CD14-positive monocyte (primary cell): ENCODE data around the gene PPP1R1C. TPM values are rescaled to one million over a fixed set of nuclear protein-coding genes. Genes with fewer than 3 reads are reported as not detected.

Experiments
- DNase-seq, 3 donors: peaks; one replicate each; pipeline ENCODE4 v3.0.0-alpha.2; 2011 to 2022
- H2AFZ ChIP-seq: 2 replicates; pipeline ENCODE4 v1.6.0; 2012; ENCODE audit warnings: mild to moderate bottlenecking, low read depth, low read length, inconsistent platforms; ENCODE audit not compliant: insufficient read depth, poor library complexity, severe bottlenecking
- H3K27ac ChIP-seq, 2 donors: 1 replicate in 1 of 2; 2 replicates in 1 of 2; pipeline ENCODE4 v1.5.1; 2012 to 2013; ENCODE audit warnings: low read length in 2 of 2, control low read depth in 1 of 2, inconsistent platforms in 1 of 2, low read depth in 1 of 2, mild to moderate bottlenecking in 1 of 2
- H3K27me3 ChIP-seq, 2 donors: one replicate each; pipeline versions ENCODE4 v1.6.0 to v1.6.1; 2011 to 2013; ENCODE audit warnings: low read length in 2 of 2; ENCODE audit not compliant: control insufficient read depth in 2 of 2, insufficient read depth in 2 of 2
- H3K36me3 ChIP-seq, 2 donors: replicated peaks in 1 of 2; 1 replicate in 1 of 2; 2 replicates in 1 of 2; pipeline versions ENCODE4 v1.5.1 to v1.6.1; 2012 to 2013; ENCODE audit warnings: low read length in 2 of 2, control low read depth in 1 of 2, inconsistent platforms in 1 of 2, mild to moderate bottlenecking in 1 of 2; ENCODE audit not compliant: insufficient read depth in 2 of 2, control insufficient read depth in 1 of 2
- H3K4me1 ChIP-seq, 2 donors: 1 replicate in 1 of 2; 2 replicates in 1 of 2; pipeline versions ENCODE4 v1.5.1 to v1.6.1; 2012 to 2013; ENCODE audit warnings: low read length in 2 of 2, control low read depth in 1 of 2, inconsistent platforms in 1 of 2, mild to moderate bottlenecking in 1 of 2, moderate library complexity in 1 of 2; ENCODE audit not compliant: insufficient read depth in 2 of 2, control insufficient read depth in 1 of 2
- H3K4me2 ChIP-seq: replicated peaks from 2 replicates; pipeline ENCODE3; 2012; ENCODE audit warnings: low read length, moderate library complexity, mild to moderate bottlenecking; ENCODE audit not compliant: poor library complexity, severe bottlenecking; ENCODE audit errors: extremely low read depth
- H3K4me3 ChIP-seq, 3 experiments: fragments of 200-600 bp in 1 of 3; sonication (generic) in 1 of 3; replicated peaks in 1 of 3; 1 replicate in 2 of 3; 2 replicates in 1 of 3; pipeline ENCODE4 v1.5.1; 2011 to 2013; ENCODE audit warnings: low read length in 3 of 3, mild to moderate bottlenecking in 3 of 3, control low read depth in 2 of 3, low read depth in 2 of 3, inconsistent platforms in 1 of 3, moderate library complexity in 1 of 3
- H3K79me2 ChIP-seq: 2 replicates; pipeline ENCODE4 v1.6.0; 2012; ENCODE audit warnings: mild to moderate bottlenecking, control low read depth, inconsistent platforms, low read length, moderate library complexity; ENCODE audit not compliant: insufficient read depth
- H3K9ac ChIP-seq: 2 replicates; pipeline ENCODE4 v1.6.0; 2017; ENCODE audit warnings: low read length, mild to moderate bottlenecking; ENCODE audit not compliant: insufficient read depth, poor library complexity, severe bottlenecking
- H3K9me3 ChIP-seq, 2 donors: replicated peaks in 1 of 2; 1 replicate in 1 of 2; 2 replicates in 1 of 2; pipeline versions ENCODE4 v1.5.1 to v1.6.1; 2012 to 2013; ENCODE audit warnings: low read length in 2 of 2, control low read depth in 1 of 2; ENCODE audit not compliant: control insufficient read depth in 1 of 2, insufficient read depth in 1 of 2
- H4K20me1 ChIP-seq: 2 replicates; pipeline ENCODE4 v1.6.0; 2012; ENCODE audit warnings: mild to moderate bottlenecking, low read length, control low read depth, moderate library complexity; ENCODE audit not compliant: insufficient read depth
- H3K27ac Mint-ChIP-seq, 7 donors: one replicate each; pipeline ENCODE4 v1.8.0; 2020; ENCODE audit warnings: mild to moderate bottlenecking in 7 of 7, mixed read lengths in 7 of 7, moderate library complexity in 6 of 7, inconsistent platforms in 2 of 7
- H3K27me3 Mint-ChIP-seq, 3 donors: one replicate each; pipeline ENCODE4 v1.8.0; 2021 to 2022; ENCODE audit warnings: low read depth in 3 of 3, mild to moderate bottlenecking in 3 of 3, mixed read lengths in 3 of 3, moderate library complexity in 3 of 3, inconsistent platforms in 1 of 3
- H3K36me3 Mint-ChIP-seq, 2 donors: one replicate each; pipeline ENCODE4 v1.8.0; 2020; ENCODE audit warnings: mixed read lengths in 2 of 2, inconsistent platforms in 1 of 2, mild to moderate bottlenecking in 1 of 2
- H3K4me1 Mint-ChIP-seq: one replicate; pipeline ENCODE4 v1.8.0; 2020; ENCODE audit warnings: mild to moderate bottlenecking, mixed read lengths
- H3K4me3 Mint-ChIP-seq, 2 donors: one replicate each; pipeline ENCODE4 v1.8.0; 2020; ENCODE audit warnings: mild to moderate bottlenecking in 2 of 2, mixed read lengths in 2 of 2, moderate library complexity in 1 of 2
- H3K9me3 Mint-ChIP-seq, 7 donors: one replicate each; pipeline ENCODE4 v1.8.0; 2020 to 2022; ENCODE audit warnings: mixed read lengths in 7 of 7, mild to moderate bottlenecking in 6 of 7, moderate library complexity in 6 of 7, inconsistent platforms in 2 of 7
- WGBS: methylation state at CpG from one replicate; pipeline ENCODE4 v1.1.5; 2013; ENCODE audit warnings: missing lambda C conversion rate; ENCODE audit not compliant: insufficient coverage; 5-methylcytosine and 5-hydroxymethylcytosine counted together
- intact Hi-C, 2 donors: fragments of 100-400 bp; cut with micrococcal nuclease; formaldehyde crosslinking; loops; one replicate each; pipeline versions ENCODE4 v1.15.0 to v1.15.1; 2023
- polyA plus RNA-seq, 3 donors: library from polyadenylated mRNA; depleted of rRNA in 1 of 3; unstranded in 2 of 3; stranded (reverse) in 1 of 3; fragments of 300-500 nt in 2 of 3; fragments of >200 nt in 1 of 3; fragmentation: Illumina TruSeq in 2 of 3; gene quantifications; 1 replicate in 2 of 3; 2 replicates in 1 of 3; pipeline ENCODE4 v1.2.3, GENCODE V29; 2012 to 2021
- TF ChIP-seq, protein P1 (sequence below): fragments of 200-600 bp; IDR thresholded peaks from one replicate; pipeline ENCODE4 v1.8.0; 2022; ENCODE audit warnings: antibody characterized with exemption, mild to moderate bottlenecking

PPP1R1C gene
- polyA plus RNA-seq, 3 donors: not detected

DNA sequence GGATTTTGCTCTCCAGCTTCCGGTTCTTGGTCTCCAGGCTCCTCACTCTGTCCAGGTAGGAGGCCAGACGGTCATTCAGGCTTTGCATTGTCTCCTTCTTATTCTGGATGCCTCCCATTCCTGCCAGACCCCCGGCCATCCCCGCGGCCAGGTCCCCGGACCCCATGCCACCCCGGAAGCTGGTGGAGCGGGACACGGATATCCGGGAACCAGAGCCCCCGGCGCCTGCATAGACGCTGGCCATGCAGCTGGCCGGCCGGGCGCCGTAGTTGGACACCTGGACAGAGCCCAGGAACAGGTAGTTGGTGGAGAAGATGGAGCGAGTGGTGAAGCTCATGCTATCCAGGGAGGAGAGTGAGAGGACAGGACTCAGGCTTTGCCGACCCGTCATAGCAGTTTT is 23.5 kb upstream of the PPP1R1C start:
- Histone ChIP-seq H3K79me2 (no peaks in the 10 kb centered on the region), H3K4me2 (no peak overlapping the region), H3K36me3 (no peaks in the 10 kb centered on the region), H4K20me1 (no peaks in the 10 kb centered on the region), H3K9ac (no peak overlapping the region), H3K9me3 (no peaks in the 10 kb centered on the region), H3K4me3 (no peak overlapping the region), H3K4me1 (no peaks in the 10 kb centered on the region), H3K27me3 (no peaks in the 10 kb centered on the region), H3K27ac (no peak overlapping the region), H2AFZ (no peak overlapping the region)
- no peak overlapping the region for H3K27ac Mint-ChIP-seq
- H3K4me3 Mint-ChIP-seq: no peak overlapping the region
- 98% methylated on average over 19 of the region's 20 CpGs for WGBS
- H3K9me3 Mint-ChIP-seq: peaks cover 0 to 3% (median 2%) of the 10 kb centered on the region in 7 donors
- TF ChIP-seq, protein P1, sequence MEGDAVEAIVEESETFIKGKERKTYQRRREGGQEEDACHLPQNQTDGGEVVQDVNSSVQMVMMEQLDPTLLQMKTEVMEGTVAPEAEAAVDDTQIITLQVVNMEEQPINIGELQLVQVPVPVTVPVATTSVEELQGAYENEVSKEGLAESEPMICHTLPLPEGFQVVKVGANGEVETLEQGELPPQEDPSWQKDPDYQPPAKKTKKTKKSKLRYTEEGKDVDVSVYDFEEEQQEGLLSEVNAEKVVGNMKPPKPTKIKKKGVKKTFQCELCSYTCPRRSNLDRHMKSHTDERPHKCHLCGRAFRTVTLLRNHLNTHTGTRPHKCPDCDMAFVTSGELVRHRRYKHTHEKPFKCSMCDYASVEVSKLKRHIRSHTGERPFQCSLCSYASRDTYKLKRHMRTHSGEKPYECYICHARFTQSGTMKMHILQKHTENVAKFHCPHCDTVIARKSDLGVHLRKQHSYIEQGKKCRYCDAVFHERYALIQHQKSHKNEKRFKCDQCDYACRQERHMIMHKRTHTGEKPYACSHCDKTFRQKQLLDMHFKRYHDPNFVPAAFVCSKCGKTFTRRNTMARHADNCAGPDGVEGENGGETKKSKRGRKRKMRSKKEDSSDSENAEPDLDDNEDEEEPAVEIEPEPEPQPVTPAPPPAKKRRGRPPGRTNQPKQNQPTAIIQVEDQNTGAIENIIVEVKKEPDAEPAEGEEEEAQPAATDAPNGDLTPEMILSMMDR: no peak
- DNase-seq: no peak
- peaks cover 0 to 3% (median 2%) of the 10 kb centered on the region in 3 donors for H3K27me3 Mint-ChIP-seq
- intact Hi-C loops: no loop called here
- no peaks in the 10 kb centered on the region for H3K36me3 Mint-ChIP-seq
- no peaks in the 10 kb centered on the region for H3K4me1 Mint-ChIP-seq

DNA sequence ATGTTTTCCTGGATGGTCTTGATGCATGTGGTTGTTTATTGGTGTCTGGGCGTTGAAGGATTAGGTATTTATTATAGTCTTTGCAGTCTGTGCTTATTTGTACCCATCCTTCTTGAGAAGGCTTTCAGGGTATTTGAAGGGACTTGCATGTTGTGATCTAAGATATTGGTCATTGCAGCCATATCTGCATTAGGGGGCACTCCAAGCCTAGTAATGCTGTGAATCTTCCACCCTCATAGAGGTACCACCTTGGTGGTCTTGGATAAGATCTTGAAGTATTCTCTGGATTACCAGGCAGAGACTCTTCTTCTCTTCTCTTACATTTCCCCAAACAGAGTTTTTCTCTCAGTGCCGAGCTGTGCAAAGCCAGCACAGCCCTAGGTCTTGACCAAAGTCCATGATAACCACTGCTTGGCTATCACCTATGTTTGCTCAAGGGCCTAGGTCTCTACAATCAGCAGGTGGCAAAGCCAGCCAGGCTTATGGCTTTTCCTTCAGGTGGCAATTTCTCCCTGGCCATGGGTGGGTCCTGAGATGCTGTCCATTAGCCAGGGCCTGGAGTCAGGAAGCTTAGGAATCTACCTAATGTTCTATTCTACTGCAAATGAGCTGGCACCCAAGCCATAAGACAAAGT is 15.4 kb upstream of the PPP1R1C start:
- Histone ChIP-seq H3K27ac (no peak overlapping the region), H3K4me3 (no peak overlapping the region), H3K4me1 (no peaks in the 10 kb centered on the region), H3K9me3 (no peaks in the 10 kb centered on the region), H4K20me1 (no peaks in the 10 kb centered on the region), H3K4me2 (no peak overlapping the region), H3K27me3 (no peaks in the 10 kb centered on the region), H2AFZ (no peak overlapping the region), H3K9ac (no peak overlapping the region), H3K36me3 (no peaks in the 10 kb centered on the region), H3K79me2 (no peaks in the 10 kb centered on the region)
- Mint-ChIP-seq H3K4me3 (no peak overlapping the region), H3K4me1 (no peaks in the 10 kb centered on the region), H3K27ac (no peak overlapping the region), H3K9me3 (peaks cover 0 to 9% (median 2%) of the 10 kb centered on the region in 7 donors), H3K36me3 (no peaks in the 10 kb centered on the region), H3K27me3 (peaks cover 0 to 3% (median 0%) of the 10 kb centered on the region in 3 donors)
- no peak for DNase-seq
- TF ChIP-seq, protein P1: no peak
- intact Hi-C loops: no loop called here
- 100% methylated on average over 1 of the region's 2 CpGs for WGBS
